Transverse colon (tissue), 4 donors: ENCODE measurements around the gene GIPR. TPM values are rescaled to one million over a fixed set of nuclear protein-coding genes. Genes with fewer than 3 reads are reported as not detected.

Experiments
- DNase-seq: peaks from one replicate; pipeline ENCODE4 v3.0.0-alpha.2; 2019
- H3K27ac ChIP-seq, 4 donors: fragments of 200-600 bp; sonication (generic); 2 replicates each; pipeline ENCODE4 v1.5.1; 2016 to 2018; ENCODE audit warnings: inconsistent platforms in 4 of 4
- H3K27me3 ChIP-seq: fragments of 200-600 bp; sonication (generic); 2 replicates; pipeline ENCODE4 v1.5.1; 2017; ENCODE audit warnings: inconsistent platforms
- H3K36me3 ChIP-seq, 4 donors: fragments of 200-600 bp; sonication (generic); 2 replicates each; pipeline ENCODE4 v1.5.1; 2017 to 2019; ENCODE audit warnings: inconsistent platforms in 4 of 4
- H3K4me1 ChIP-seq, 4 donors: fragments of 200-600 bp; sonication (generic); 2 replicates each; pipeline ENCODE4 v1.5.1; 2017 to 2020; ENCODE audit warnings: inconsistent platforms in 4 of 4
- H3K4me3 ChIP-seq, 4 donors: fragments of 200-600 bp; sonication (generic); 1 replicate in 1 of 4; 2 replicates in 3 of 4; pipeline versions ENCODE4 v1.5.1 to v1.6.1; 2017 to 2019; ENCODE audit warnings: inconsistent platforms in 4 of 4
- H3K9me3 ChIP-seq, 2 donors: fragments of 200-600 bp; sonication (generic); 2 replicates each; pipeline ENCODE4 v1.5.1; 2017 to 2019; ENCODE audit warnings: inconsistent platforms in 2 of 2
- CTCF ChIP-seq, 5 experiments: fragments of 200-600 bp in 3 of 5; fragments of 450-650 bp in 2 of 5; sonication (generic) in 3 of 5; IDR thresholded peaks; 1 replicate in 2 of 5; 2 replicates in 3 of 5; pipeline ENCODE4 v1.5.1; 2016 to 2017; ENCODE audit warnings: antibody characterized with exemption in 5 of 5, inconsistent platforms in 3 of 5, mild to moderate bottlenecking in 2 of 5, moderate library complexity in 1 of 5
- EP300 ChIP-seq: sonication (generic); formaldehyde crosslinking; IDR thresholded peaks from one replicate; pipeline ENCODE4 v1.6.1; 2017; ENCODE audit warnings: antibody characterized with exemption, low read depth
- POLR2A ChIP-seq: fragments of 450-650 bp; IDR thresholded peaks from one replicate; pipeline ENCODE4 v1.6.1; 2016; ENCODE audit warnings: antibody characterized with exemption, mild to moderate bottlenecking, moderate library complexity
- POLR2AphosphoS5 ChIP-seq, 3 donors: sonication (generic); formaldehyde crosslinking; IDR thresholded peaks; one replicate each; pipeline ENCODE4 v1.6.1; 2016; ENCODE audit warnings: antibody characterized with exemption in 3 of 3
- WGBS, 2 donors: methylation state at CpG; one replicate each; pipeline ENCODE4 v1.1.5; 2018; ENCODE audit warnings: low coverage in 1 of 2; 5-methylcytosine and 5-hydroxymethylcytosine counted together
- in situ Hi-C, 4 donors: fragments of 200-750 bp; cut with MboI; loops; one replicate each; pipeline versions ENCODE4 v1.15.0 to v1.15.1; 2017; ENCODE audit warnings: low sequenced_read_pairs in 3 of 4, low pct_ligation_motif_present in 1 of 4, low pct_unique_long_range_greater_than_20kb in 1 of 4
- intact Hi-C: fragments of 100-400 bp; cut with DNase I; formaldehyde crosslinking; loops from one replicate; pipeline ENCODE4 v1.15.1; 2023; ENCODE audit warnings: low total_unique reads
- total RNA-seq, 4 donors: library from RNA; depleted of rRNA; stranded (reverse); fragments of >200 nt; gene quantifications; one replicate each; pipeline ENCODE4 v1.1.0, GENCODE V29; 2016

Gene GIPR
- total RNA-seq, 4 donors from 2014 or later: 10.1 to 40.4 (median 14.1) TPM

GRCh38 chr19:45701676-45702075, 33.7 kb downstream of the GIPR start:
- TF ChIP-seq POLR2A: no peak
- Histone ChIP-seq H3K36me3 (peaks cover 0 to 8% (median 2%) of the 10 kb centered on the region in 4 donors), H3K27ac (no peak overlapping the region), H3K9me3 (no peaks in the 10 kb centered on the region), H3K4me1 (no peaks in the 10 kb centered on the region), H3K4me3 (no peak overlapping the region), H3K27me3 (no peaks in the 10 kb centered on the region)
- no peak for DNase-seq
- intact Hi-C loops (no loop called here), in situ Hi-C loops (no loop called here)
- WGBS, 2 donors: 73 to 80% methylated on average over 1 to 7 of the region's 7 CpGs

- H3K4me3 ChIP-seq: no peak overlapping the region
- TF ChIP-seq CTCF (IDR thresholded peaks at IDR 0.05) (no peak), POLR2AphosphoS5 (IDR thresholded peaks at IDR 0.05) (no peak), EP300 (no peak), POLR2A (no peak)
- H3K4me1 ChIP-seq: no peaks in the 10 kb centered on the region
- WGBS, 2 donors: 94% methylated on average over 9 of the region's 9 CpGs; no CpG with 5 or more reads in 1 of the 2 donors
- no peaks in the 10 kb centered on the region for H3K27me3 ChIP-seq
- intact Hi-C loops: no loop called here
- no peak overlapping the region for H3K27ac ChIP-seq
- H3K36me3 ChIP-seq: peaks cover 0 to 8% (median 2%) of the 10 kb centered on the region in 4 donors
- H3K9me3 ChIP-seq: no peaks in the 10 kb centered on the region
- in situ Hi-C loops: no loop called here
- no peak for DNase-seq
Measured at GRCh38 chr19:45705115-45705514, 37.1 kb downstream of the GIPR start.

- TF ChIP-seq POLR2A: no peak
- TF ChIP-seq EP300: no peak
- TF ChIP-seq CTCF (IDR thresholded peaks at IDR 0.05): no peak
- TF ChIP-seq POLR2AphosphoS5 (IDR thresholded peaks at IDR 0.05): no peak
- H3K4me3 ChIP-seq: no peak overlapping the region
- peaks cover 0 to 6% (median 0%) of the 10 kb centered on the region in 4 donors for H3K4me1 ChIP-seq
- no peak overlapping the region for H3K27ac ChIP-seq
- no peaks in the 10 kb centered on the region for H3K9me3 ChIP-seq
- in situ Hi-C loops (no loop called here), intact Hi-C loops (no loop called here)
- H3K27me3 ChIP-seq: no peaks in the 10 kb centered on the region
- DNase-seq: no peak
- peaks cover 0 to 8% (median 2%) of the 10 kb centered on the region in 4 donors for H3K36me3 ChIP-seq
- 92 to 94% methylated on average over 7 to 12 of the region's 12 CpGs for WGBS, 2 donors
Measured at GRCh38 chr19:45705710-45706415, 37.8 kb downstream of the GIPR start.

DNA sequence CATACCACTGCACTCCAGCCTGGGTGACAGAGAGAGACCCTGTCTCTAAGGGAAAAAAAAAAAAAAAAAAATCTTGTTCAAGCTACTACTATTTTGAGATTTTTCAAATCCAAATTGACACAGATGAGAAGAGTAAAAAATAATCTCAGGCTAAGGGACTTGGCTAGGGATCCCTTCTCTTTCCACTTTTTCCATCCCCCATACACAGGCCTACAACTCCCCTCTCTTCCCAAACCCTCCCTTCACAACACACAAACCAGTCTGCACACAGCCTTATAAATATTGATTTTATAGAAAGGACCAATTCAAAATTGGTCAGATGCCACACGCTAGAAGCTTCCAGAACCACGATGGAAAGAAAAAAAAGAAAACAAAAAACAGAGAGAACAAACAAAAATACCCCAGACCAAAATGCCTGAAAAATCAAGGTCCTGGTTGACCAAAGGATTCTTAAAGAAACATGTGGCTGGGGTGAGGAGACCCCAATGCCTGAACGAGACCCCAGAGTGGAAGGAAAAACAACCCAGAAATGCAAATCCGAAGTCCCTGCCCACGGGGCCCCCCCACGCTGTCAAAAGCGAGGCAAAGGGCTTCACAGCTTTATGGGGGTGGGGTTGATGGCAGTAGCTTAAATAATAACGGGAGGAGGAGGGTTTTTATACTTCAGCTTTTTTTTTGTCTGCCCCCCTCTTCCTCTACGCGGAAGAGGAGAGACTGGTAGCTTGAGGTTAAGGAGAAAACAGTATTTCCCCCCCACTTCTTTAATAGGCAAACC, 42.5 kb downstream of the GIPR start:
- intact Hi-C loops: loop anchor here (10.0 kb wide), 1 partner anchor 54 kb away; the partner anchor contains the start of gene SIX5
- Histone ChIP-seq H3K4me1 (peaks cover 0 to 7% (median 0%) of the 10 kb centered on the region in 4 donors), H3K27me3 (no peaks in the 10 kb centered on the region), H3K4me3 (no peak overlapping the region), H3K9me3 (no peaks in the 10 kb centered on the region), H3K27ac (peak overlapping the region in 3 of 4 donors; percentile 12 to 43 (median 32)), H3K36me3 (peaks cover 0 to 18% (median 0%) of the 10 kb centered on the region in 4 donors)
- DNase-seq: no peak
- no peak for TF ChIP-seq POLR2A
- TF ChIP-seq EP300: no peak
- no peak for TF ChIP-seq CTCF (IDR thresholded peaks at IDR 0.05)
- TF ChIP-seq POLR2AphosphoS5 (IDR thresholded peaks at IDR 0.05): no peak
- in situ Hi-C loops: no loop called here
- WGBS, 2 donors: 51 to 60% methylated on average over 8 to 10 of the region's 10 CpGs
